ENCODE measurements around the gene C2CD2. TPM values are rescaled to one million over a fixed set of nuclear protein-coding genes. Genes with fewer than 3 reads are reported as not detected.

Gene C2CD2
- total RNA-seq, 6 experiments from 2014 or later, result 7.3 to 11.4 (median 8.3) TPM

GRCh38 chr21:41983229-41983628 lies 29.4 kb upstream of the C2CD2 start:
- 100% methylated on average over 1 of the region's 1 CpG for WGBS (ENCODE audit: insufficient coverage, low coverage, low lambda C conversion rate, missing lambda C conversion rate)
- DNase-seq (no peak), ATAC-seq (no peak)
- Histone ChIP-seq H3K27me3 (no peaks in the 10 kb centered on the region), H3K36me3 (no peaks in the 10 kb centered on the region), H3K27ac (no peak overlapping the region), H3K4me3 (no peak overlapping the region), H3K4me1 (peaks cover 0 to 9% (median 0%) of the 10 kb centered on the region in 4 donors), H3K9me3 (no peaks in the 10 kb centered on the region)
- TF ChIP-seq POLR2A (IDR thresholded peaks at IDR 0.05), result no peak
- TF ChIP-seq CTCF (IDR thresholded peaks at IDR 0.05), result no peak
- intact Hi-C loops (cut with DNase I), result no loop called here

DNA sequence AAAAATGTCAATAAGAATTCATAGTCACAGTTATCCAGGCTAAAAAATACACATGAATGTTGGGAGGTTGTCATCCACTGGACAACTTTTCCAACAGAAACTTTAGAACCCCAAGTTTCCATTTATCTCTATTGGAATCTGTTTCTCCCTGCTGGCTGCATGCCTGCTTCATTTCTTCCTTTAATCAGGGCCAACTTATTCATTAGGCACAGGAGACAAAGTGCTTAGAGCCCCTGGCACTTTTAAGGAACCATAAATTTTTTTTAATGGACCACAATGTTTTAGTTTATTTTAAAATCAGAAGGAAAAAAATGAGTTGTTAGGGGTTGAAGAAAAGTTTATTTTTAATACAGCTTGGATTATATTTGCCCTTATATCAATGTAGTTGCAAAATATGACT lies 26.7 kb upstream of the C2CD2 start:
- peaks cover 0 to 1% (median 0%) of the 10 kb centered on the region in 4 donors for H3K4me1 ChIP-seq
- TF ChIP-seq CTCF (IDR thresholded peaks at IDR 0.05), result no peak
- TF ChIP-seq POLR2A (IDR thresholded peaks at IDR 0.05), result no peak
- intact Hi-C loops (cut with DNase I), result no loop called here
- no peaks in the 10 kb centered on the region for H3K36me3 ChIP-seq
- no peak for ATAC-seq
- H3K27ac ChIP-seq, result no peak overlapping the region
- no peak overlapping the region for H3K4me3 ChIP-seq
- no peaks in the 10 kb centered on the region for H3K9me3 ChIP-seq
- H3K27me3 ChIP-seq, result no peaks in the 10 kb centered on the region
- DNase-seq, result no peak

GRCh38 chr21:41979751-41980369 lies 26.0 kb upstream of the C2CD2 start:
- ATAC-seq (no peak), DNase-seq (no peak)
- H3K27ac ChIP-seq, result no peak overlapping the region
- 81% methylated on average over 4 of the region's 7 CpGs for WGBS (ENCODE audit: insufficient coverage, low coverage, low lambda C conversion rate, missing lambda C conversion rate)
- no peaks in the 10 kb centered on the region for H3K27me3 ChIP-seq
- no peaks in the 10 kb centered on the region for H3K9me3 ChIP-seq
- no peaks in the 10 kb centered on the region for H3K4me1 ChIP-seq
- no peaks in the 10 kb centered on the region for H3K36me3 ChIP-seq
- TF ChIP-seq POLR2A (IDR thresholded peaks at IDR 0.05), result no peak
- no peak for TF ChIP-seq CTCF (IDR thresholded peaks at IDR 0.05)
- intact Hi-C loops (cut with DNase I), result no loop called here
- no peak overlapping the region for H3K4me3 ChIP-seq

DNA sequence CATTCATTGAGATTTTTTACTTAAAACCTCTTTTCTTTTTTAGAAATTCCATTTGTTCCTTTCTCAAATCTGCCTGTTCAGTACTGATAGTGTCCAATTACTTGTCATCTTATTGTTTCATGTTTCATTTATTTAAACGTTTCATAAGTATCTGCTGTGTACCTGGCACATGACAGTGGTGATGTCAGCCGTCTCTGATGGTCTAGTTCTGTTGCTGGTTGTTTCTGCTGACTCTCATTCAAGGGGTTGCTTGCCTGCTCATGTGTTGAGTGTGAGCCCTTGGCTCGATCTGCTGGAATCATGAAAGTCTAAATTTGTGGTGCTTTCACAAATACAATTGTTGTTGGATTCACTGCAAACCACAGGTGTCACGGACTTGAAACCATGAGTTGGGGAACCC lies 25.5 kb upstream of the C2CD2 start:
- Histone ChIP-seq H3K27ac (no peak overlapping the region), H3K36me3 (no peaks in the 10 kb centered on the region), H3K27me3 (no peaks in the 10 kb centered on the region), H3K9me3 (no peaks in the 10 kb centered on the region), H3K4me1 (no peaks in the 10 kb centered on the region), H3K4me3 (no peak overlapping the region)
- no peak for ATAC-seq
- TF ChIP-seq POLR2A (IDR thresholded peaks at IDR 0.05) (no peak), CTCF (IDR thresholded peaks at IDR 0.05) (no peak)
- DNase-seq, result no peak
- intact Hi-C loops (cut with DNase I), result no loop called here
- WGBS (ENCODE audit: insufficient coverage, low coverage, low lambda C conversion rate, missing lambda C conversion rate), result 59% methylated on average over 4 of the region's 4 CpGs

Measured in right lobe of liver (tissue), 6 donors.